NCI-H146 treated with DMSO at 0.1 percent for 48 hours (cell line): Measurements from ENCODE around the gene DISP1.

ENCODE experiments used
- DNase-seq: peaks from one replicate; lab custom pipeline; 2025; ENCODE audit not compliant: unreplicated experiment; lab: John Stamatoyannopoulos, UW

DISP1 gene

GRCh38 chr1:222814536-222815439 lies at the start of gene DISP1:
Gene DISP1 (plus strand): TSS chr1:222815039. CDS start chr1:222942824, 127,785 bp downstream.
- peak; percentile 65 for DNase-seq

GRCh38 chr1:222767152-222767571 lies 47.7 kb upstream of the DISP1 start:
- DNase-seq, result no peak

DNA sequence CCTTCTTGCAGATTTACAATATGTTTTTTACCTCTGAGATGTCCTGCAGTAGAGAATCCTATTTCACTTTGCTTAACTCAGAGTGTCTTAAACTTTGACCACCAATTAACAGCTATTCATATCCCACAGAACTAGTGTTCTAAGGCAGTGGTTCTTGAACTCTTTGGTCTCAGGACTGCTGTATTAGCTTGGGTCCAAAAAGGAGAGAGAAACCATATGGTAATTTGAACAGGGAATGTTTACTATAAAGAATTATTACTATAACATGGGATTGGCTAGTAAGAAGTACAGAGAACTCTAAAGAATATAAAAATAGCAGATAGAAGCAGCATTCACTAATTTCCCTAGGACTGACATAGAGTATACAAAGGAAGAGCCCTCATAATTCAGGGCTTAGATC lies 46.2 kb upstream of the DISP1 start:
- DNase-seq, result no peak

DNA sequence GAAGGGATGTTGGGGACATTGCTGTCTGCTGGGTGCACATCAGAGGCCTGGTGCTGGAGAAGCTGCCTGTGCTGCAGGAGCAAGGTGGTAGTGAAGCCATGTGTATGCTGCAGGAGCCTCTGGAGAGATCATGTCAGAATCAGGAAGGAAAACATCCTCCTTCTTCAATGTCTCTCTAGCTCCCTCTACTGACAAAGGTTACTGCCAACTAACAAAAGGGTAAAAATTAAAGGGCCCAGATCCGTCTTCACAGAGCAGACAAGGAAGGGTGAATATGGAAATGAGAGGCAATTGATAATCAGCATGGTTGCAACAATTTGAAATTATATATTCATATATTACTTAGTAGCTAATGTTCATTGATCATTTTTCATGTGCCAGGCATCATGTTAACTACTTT lies 45.7 kb upstream of the DISP1 start:
- DNase-seq, result no peak

- no peak for DNase-seq
Measured at GRCh38 chr1:222769971-222770620, 44.7 kb upstream of the DISP1 start.

DNA sequence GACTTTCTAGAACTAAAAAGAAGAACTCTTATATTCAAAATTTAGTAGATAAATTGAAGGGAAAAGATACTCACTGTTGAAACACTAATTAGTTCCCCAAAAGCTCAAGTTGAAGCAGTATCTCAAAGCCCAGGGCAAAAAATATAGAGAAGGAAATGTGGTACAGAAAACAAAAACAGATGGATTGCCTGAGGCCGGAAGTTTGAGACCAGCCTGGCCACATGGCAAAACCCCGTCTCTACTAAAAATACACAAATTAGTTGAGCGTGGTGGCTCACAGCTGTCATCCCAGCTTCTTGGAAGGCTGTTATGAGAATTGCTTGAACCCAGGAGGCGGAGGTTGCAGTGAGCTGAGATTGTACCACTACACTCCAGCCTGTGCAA lies 41.9 kb upstream of the DISP1 start:
- no peak for DNase-seq

GRCh38 chr1:222777463-222777862 lies 37.4 kb upstream of the DISP1 start:
- no peak for DNase-seq

DNA sequence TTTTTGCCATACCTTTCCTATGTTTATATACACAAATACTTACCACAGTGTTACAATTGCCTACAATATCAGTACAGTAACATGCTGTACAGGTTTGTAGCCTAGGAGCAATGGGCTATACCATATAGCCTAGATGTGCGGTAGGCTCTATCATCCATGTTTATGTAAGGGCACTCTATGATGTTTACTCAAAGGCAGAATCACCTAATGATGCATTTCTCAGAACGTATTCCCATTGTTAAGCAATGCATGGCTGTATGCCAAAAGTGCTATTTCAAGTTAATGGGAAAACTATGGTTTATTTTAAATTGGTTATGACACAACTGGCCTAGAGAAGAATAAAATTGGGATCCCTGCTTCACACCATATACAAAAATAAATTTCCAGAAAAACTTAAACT lies 36.9 kb upstream of the DISP1 start:
- no peak for DNase-seq

GRCh38 chr1:222781251-222781650 lies 33.6 kb upstream of the DISP1 start:
- DNase-seq, result no peak

GRCh38 chr1:222783051-222783450 lies 31.8 kb upstream of the DISP1 start:
- no peak for DNase-seq

DNA sequence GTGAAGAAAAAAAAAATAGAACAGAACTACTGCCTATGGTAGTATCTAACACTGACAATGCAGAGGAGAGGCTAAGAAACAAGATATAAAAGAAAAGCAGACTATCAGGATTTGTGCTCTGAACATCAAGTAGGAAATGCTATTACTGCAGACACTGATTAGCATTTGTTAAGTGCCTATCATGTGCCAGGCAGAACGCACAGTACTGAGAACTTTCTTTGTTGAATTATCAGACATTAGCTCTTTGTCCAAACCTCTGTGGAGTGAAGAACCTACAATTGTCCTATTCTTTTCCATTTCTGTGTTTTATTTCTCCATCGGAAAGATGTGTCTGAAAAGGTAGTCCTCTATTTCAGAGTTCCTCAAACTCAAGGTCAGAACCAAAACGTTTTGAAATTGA lies 30.5 kb upstream of the DISP1 start:
- no peak for DNase-seq

DNA sequence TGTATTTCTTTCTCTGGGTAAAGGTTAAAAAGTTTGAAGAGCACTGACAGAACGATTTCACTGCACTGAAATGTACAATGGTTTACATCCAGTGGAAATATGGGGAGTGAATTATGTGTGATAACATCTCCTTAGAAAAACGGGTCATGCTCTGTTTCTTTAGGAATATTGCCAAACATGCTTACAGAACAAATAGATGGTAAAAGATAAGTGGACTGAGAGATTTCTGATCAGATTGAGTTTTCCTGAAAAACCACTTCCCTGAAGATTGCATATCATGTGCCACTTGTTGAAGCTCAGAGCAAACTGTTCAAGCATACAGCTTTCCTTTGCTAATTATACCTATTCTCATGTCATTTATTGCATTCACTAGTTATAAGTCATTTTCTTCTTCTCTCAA lies 29.9 kb upstream of the DISP1 start:
- DNase-seq, result no peak

DNA sequence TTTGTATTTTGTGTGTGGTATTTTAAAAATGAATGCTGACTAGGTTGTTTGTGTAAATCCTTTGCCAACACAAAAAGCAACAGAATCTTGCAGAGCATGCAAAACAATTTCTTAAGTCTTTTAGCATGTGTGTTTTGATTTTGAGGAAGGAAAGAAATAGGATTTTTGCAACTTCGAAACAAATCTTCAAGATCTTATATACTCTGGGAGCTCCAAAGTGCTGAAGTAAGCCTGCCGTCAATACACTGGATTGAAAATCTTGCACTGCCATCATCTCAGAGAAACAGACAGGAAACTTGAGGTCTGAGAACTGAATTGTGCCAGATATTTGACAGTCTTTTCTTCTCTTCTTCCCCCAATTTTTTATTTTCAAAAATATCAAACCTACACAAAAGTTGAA lies 29.3 kb upstream of the DISP1 start:
- no peak for DNase-seq

- no peak for DNase-seq
Measured at GRCh38 chr1:222786121-222786520, 28.7 kb upstream of the DISP1 start.

DNA sequence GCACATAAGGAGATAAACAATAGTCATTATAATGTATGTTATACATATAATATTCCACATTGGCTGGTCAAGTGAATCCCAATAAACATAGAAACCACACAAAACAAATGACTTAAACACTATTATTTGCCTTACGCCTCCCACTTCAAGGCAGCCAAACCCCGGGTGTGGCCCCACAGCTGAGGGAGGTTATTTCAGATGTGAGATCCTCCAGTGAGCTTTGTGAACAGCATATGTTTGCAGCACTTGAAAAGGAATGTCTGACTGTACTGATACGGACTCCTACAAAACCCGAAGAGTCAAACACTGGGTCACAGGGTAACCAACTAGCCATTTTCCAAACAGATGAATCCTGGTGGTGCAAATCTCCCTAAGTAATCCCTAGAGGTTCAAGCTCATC lies 27.1 kb upstream of the DISP1 start:
- DNase-seq, result no peak

- no peak for DNase-seq
Measured at GRCh38 chr1:222788402-222789156, 26.3 kb upstream of the DISP1 start.

DNA sequence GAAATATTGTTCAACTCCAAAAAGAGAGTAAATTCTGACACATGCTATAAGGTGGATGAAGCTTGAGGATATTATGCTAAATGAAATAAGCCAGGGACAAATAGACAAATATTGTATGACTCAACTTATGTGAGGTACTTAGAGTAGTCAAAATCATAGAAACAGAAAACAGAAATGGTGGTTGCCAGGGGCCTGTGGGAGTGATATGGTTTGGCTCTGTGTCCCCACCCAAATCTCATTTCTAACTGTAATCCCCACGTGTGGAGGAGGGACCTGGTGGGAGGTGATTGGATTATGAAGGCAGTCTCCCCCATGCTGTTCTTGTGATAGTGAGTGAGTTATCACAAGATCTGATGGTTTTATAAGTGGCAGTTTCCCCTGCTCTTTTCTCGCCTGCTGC lies 24.7 kb upstream of the DISP1 start:
- no peak for DNase-seq

DNA sequence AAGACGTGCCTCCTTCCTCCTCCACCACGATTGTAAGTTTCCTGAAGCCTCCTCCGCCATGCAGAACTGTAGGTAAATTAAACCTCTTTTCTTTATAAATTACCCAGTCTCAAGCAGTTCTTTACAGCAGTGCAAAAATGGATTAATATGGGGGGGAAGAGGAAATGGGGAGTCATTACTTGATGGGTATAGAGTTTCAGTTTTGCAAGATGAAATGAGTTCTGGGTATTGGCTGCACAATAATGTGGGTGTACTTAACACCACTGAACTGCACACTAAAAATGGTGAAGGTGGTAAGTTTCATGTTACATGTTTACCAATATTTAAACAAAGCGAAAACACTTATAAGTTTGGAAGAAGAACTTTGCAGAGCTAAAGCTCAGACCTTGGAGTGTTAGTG lies 24.3 kb upstream of the DISP1 start:
- DNase-seq, result no peak

DNA sequence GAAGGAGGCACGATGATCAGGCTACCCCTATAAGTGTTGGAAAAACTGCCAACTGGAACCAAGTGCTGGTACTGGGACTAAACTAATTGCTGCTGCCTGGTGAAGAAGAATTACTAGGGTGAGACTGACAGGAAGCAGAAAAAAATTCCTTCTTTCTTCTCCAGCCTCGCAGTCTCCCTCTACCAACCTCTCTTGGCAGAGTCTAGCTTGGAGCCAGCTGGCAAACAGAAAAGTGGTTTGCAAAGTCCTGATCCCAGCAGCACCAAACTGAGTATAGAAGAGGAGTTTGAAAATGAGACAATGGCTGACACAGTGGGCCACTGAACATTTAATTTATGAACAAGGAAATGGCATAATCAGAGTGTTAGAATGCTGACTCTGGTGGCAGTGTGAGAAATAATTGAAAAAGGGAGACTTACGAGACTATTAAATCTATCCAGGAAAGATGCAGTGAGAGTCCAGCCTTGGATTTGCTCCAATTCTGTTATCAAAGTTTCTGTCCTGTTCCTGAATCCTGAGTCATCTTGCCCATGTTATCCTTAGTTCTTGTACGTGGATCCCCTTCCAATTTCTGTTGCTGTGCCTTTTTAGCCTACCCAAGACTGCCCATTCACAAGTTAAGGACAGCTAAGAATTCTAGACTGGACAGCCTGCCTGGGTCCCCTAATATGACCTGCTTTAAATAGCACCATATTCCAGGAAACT lies 23.7 kb upstream of the DISP1 start:
- DNase-seq, result no peak

DNA sequence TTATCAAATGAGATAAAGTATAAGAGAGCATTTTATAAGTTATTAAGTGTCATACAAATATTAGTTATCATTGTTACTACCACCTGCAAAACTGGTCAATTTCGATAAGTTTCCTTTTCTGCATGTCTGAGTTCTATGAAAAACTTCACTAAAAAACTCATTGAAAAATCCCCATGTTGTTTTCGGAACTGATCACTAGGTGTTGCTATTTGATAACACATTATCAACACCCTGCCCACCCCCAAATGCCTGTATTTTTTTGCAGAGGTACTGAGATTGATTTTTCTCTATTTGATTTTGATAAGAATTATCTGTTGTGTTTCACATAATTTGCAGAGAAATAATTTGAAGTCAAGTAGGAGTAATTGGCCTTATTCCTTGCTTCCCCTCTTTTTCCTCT lies 22.1 kb upstream of the DISP1 start:
- no peak for DNase-seq
